ENCODE results near the gene MAP9. TPM values are rescaled to one million over a fixed set of nuclear protein-coding genes. Genes with fewer than 3 reads are reported as not detected.
"Not testable (repeated sequence)": the region's sequence is repeated elsewhere in the genome, so short reads cannot be mapped to it uniquely, and the experiment has no call there.

MAP9 gene
- total RNA-seq = 1 to 10 TPM; 6.7 to 6.8 TPM
- long read RNA-seq, partial matches to known transcripts = 1 of 4 reads
- long read RNA-seq, other reads (novel, unspliced or antisense) = 2 of 4 reads

DNA sequence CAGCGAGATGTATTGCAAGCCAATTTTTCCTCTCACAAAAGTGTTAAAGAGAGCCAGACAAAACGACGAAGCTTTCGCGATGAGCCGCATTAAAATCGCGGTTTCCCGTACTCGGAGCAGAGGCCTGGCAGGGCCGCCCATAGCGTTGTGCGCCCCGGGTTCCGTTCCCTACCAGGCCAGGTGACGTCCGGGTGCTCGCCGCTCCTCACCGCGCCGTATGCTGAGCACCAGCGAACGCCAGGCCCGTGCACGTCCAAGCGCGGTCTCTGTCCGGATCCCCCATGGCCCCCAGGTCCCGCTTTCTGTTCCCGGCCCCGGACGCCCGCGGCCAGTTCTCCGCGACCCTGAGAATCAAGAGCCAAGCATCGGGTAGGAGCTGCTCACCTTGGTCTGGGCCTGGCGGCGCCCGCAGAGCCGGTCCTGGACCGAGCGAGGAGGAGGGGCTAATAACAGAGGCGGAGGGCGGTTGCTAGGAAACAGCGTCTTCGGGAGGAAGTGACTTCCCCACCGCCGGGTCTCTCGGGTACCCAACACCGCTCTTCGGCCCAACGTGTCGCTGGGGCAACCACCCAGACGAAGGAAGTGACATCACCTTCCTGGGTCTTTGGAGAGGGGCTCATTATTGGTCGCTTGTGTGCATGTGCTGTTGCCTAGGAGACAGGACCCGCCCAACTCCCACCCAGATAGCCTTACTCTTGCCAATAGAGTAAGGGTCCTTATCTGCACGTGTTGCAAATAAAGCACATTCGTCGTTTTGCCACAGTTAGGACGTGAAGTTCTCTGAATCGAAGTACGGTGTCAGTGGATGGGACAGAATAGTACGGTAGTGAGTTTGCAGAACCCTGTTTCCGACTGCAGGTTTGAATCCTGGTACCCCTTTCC is at the start of gene MAP9:
MAP9 (minus strand) TSS at position 579 of the 882 bp plus-strand sequence. CDS start 1,115 bp downstream, outside the sequence.
- peak; percentile 98 to 99 for ATAC-seq
- intact Hi-C loops (cut with DNase I) = loop anchor here in 1 of 2 donors (10.0 kb wide), 1 partner anchor 822 kb away; the partner anchor contains the start of gene PLRG1

DNA sequence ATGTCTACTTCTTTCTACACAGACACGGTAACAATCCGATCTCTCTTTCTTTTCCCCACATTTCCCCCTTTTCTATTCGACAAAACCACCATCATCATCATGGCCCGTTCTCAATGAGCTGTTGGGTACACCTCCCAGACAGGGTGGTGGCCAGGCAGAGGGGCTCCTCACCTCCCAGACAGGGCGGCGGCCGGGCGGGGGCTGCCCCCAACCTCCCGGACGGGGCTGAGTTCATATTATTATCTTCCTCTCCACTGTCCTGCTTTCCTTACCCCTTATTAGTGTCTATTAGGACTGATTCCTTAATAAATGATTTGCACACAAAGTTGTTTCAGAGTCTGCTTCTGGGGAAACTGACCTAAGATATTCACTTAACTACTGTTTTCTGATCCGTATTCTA is 48.0 kb upstream of the MAP9 start:
- intact Hi-C loops (cut with DNase I); ATAC-seq; DNase-seq: not testable (repeated sequence)

More for the DNA sequence above, at the start of gene MAP9:
- DNase-seq = peak; percentile 91

DNA sequence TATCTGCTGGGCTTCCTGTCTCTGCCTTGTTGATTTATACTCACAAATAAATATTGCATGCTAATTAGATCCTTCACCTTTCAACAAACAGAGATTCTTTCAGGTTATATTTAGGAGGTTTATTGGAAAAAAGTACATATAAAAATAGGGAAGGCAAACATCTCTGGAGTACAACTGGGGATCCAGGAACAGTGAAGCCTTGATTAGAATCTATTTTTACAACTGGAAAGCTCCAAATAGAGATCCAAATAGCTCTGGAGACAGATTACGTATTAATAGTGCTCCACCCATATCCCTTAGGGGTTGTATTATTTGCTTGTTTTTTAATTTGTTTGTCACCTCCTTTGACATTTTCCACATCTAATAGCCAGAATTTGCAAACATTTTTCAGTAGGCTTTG is 46.9 kb upstream of the MAP9 start:
- intact Hi-C loops (cut with DNase I) = no loop called here
- ATAC-seq (no peak), DNase-seq (no peak)

DNA sequence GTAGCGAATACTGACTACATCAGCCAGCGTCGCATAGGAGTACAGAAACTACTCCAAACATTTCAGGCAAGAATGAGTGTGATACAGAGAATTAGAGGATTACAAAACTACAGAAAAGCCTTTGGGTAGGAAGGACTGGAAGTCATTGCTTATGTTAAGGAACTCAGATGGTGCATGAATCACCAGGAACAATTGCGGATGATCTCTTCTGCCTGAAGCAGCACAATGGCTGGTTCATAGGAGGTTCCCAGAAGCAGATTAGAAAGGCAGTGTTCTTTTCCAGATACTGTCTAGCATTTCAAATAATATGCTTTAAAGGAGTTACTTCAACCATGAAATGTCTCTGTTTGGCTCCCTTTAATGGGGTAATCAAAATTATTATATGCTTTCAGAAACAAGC is 42.5 kb upstream of the MAP9 start:
- DNase-seq = no peak
- intact Hi-C loops (cut with DNase I) = no loop called here
- no peak for ATAC-seq

DNA sequence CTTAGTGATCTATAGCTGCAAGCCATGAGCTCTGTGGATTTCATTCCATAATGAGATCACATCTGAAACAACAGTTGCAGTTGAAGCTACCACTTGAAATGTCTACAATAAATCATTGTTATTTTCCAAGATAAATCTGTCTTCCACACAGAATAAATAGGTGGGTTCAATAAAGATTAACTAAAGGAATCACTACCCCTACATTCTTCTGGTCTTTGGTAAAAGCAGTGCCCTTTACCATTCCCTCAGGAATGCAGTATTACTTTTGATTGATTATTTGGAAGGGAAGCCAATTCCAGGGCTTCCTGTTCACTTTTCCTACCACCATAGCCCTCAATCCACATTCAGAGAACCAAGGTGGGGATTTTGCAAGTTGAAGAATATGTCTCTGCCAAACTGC is 38.9 kb upstream of the MAP9 start:
- intact Hi-C loops (cut with DNase I) = no loop called here
- no peak for ATAC-seq
- no peak for DNase-seq

DNA sequence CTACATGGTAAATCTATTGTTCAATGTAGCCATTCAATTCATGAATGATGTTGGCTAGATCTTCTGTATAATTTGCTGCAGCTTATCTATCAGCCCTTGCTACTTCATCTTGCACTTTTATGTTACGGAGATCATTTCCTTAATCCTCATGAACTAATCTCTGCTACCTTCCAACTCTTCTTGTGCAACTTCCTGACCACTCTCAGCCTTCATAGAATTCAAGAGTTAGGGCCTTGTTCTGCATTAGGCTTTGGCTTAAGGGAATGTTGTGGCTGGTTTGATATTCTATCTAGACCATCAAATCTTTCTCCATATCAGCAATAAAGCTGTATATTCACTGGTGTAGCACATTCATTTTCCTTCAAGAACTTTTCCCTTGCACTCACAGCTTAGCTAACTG is 36.7 kb upstream of the MAP9 start:
- intact Hi-C loops (cut with DNase I) = no loop called here
- no peak for ATAC-seq
- no peak for DNase-seq

DNA sequence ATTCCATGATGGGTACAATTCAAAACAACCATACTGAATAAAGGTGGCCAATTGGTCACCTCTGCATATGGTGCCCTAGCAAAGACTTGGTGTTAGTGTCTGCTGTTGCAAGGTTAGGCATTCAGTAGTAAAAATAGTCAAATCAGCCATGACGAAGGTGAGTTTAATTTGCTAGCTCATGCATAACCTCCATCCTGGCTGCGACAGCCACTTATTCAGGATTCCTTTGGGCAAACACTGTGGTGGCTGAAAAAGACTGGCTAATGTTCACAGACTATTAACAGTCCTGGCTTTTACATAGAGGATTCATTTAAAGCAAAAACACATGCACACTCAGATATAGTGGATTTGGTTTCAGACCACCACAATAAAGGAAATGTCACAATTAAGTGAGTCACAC is 34.8 kb upstream of the MAP9 start:
- no peak for DNase-seq
- no peak for ATAC-seq
- intact Hi-C loops (cut with DNase I) = no loop called here

DNA sequence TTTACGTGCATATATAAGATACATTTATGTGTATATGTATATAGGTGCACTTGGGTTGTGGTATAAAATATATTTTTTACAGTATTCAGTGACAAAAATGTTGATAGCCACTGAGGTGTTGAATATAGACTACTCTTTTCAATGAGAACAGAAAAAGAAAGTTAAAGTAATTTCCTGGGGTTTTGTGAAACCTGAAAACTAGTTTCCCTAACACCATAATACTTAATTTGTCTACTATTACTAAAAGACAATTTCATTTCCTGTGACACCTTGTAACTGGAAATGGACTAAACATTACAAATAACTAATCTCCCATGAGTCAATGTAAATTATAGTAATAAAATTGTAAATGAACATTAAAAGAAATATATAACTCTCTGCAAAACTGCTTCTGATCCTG is 32.0 kb upstream of the MAP9 start:
- DNase-seq = no peak
- intact Hi-C loops (cut with DNase I) = loop anchor here in 1 of 2 donors (10.0 kb wide), 1 partner anchor 536 kb away; no protein-coding TSS in a partner anchor
- ATAC-seq = no peak

DNA sequence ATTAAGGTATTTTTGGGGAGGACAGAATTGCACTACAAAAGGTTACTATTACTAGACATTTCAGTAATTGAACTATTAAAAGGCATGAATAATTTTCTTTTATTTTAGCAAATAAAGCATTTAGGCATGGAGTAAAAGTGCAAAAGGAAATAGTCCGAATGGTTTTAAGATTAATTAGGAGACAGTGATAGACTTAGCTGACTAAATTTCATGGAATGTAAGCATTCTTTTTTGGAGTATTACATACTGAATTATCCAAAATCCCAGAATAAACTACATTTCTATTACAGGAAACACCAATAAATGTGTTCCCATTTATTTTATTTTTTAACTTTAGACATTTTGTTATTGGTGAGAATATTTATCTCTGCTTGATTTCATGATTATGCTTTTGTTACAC is 30.7 kb upstream of the MAP9 start:
- DNase-seq (no peak), ATAC-seq (no peak)
- intact Hi-C loops (cut with DNase I) = loop anchor here in 1 of 2 donors (10.0 kb wide), 1 partner anchor 537 kb away; no protein-coding TSS in a partner anchor

DNA sequence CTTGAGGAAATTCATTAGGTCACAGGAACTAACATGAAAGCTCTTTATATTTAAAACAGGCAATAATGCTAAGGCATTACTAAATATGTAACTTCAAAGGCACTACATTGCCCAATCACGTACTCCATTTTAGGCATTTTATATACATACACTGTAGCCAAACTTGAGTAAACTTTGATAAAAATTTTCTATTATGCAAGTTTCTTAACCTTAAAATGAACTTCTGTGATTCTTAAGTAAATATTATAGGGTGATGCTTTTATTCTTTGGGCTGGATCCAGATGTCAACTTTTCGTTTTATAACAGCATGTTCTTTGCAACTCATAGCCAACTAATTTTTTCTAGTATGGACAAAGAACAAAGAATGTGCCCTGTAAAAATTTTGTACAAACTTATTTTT is 28.3 kb upstream of the MAP9 start:
- ATAC-seq (no peak), DNase-seq (no peak)
- intact Hi-C loops (cut with DNase I) = loop anchor here in 1 of 2 donors (10.0 kb wide), 1 partner anchor 540 kb away; no protein-coding TSS in a partner anchor

DNA sequence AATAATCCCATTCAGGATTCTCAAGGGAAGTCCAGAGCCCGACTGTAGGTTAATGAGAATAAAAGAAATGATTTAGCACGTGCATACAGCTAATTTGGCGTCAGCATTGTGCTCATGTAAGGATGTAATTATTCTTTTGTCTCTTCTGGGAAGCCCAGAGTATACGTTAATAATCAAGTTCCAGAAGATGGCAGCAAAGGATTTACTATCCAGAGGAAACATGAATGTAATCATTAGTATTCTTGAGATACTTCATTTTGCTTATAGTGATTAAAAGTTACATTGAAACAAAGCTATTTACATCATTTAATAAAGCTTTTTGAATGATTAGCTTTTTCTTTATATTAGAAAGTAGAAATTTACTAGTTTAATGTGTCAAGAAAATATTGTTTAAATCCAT is 27.1 kb upstream of the MAP9 start:
- intact Hi-C loops (cut with DNase I) = loop anchor here (2.0 to 10.0 kb wide), 3 partner anchors 383 to 548 kb away; partner anchors contain the start of gene CTSO (in 1 of the 2)
- DNase-seq (no peak), ATAC-seq (peak in 1 of 2 donors; percentile 45)

DNA sequence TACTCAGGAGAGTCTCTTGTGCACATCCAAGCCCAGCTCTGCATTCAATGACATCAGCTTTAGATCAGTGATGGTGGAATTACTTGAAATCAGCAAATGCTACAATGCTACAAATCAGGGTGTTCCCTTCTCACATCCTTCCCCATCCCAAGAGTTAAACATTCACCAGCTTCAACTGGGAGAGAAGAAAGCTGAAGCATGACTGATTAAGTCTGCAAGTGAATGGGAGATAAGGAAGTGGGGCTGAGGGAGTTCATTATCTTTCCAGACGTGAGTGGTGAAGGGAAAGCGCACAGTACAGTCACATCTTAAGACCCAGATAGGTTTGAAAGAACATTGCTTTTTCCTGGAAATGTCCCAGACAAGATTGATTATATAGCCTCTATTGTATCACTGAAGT is 26.2 kb upstream of the MAP9 start:
- ATAC-seq = no peak
- intact Hi-C loops (cut with DNase I) = loop anchor here (2.0 to 10.0 kb wide), 3 partner anchors 384 to 549 kb away; partner anchors contain the start of gene CTSO (in 1 of the 2)

DNA sequence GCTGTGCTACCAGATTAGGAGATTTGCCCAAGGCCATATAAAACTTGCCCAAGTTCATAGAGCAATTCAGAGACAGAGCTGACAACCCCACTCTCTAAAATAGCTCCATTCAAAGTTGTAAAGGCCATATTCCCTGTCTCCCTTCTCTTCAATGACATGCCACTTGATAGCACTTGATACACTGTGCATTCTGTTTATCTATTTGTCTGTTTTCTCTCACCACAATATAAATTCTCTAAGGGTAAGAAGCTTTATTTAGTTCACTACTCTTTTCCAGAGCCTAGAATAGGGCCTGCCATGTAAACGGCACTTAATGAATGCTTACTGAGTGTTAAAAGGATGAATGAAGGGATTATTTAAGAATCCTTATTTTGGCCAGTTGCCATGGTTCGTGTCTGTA is 24.1 kb upstream of the MAP9 start:
- ATAC-seq (no peak), DNase-seq (no peak)
- intact Hi-C loops (cut with DNase I) = loop anchor here (5.0 to 10.0 kb wide), 2 partner anchors 544 to 551 kb away; partner anchors contain the start of gene CTSO (in 1 of the 2)

More for the DNA sequence above, 26.2 kb upstream of the MAP9 start:
- DNase-seq = no peak

DNA sequence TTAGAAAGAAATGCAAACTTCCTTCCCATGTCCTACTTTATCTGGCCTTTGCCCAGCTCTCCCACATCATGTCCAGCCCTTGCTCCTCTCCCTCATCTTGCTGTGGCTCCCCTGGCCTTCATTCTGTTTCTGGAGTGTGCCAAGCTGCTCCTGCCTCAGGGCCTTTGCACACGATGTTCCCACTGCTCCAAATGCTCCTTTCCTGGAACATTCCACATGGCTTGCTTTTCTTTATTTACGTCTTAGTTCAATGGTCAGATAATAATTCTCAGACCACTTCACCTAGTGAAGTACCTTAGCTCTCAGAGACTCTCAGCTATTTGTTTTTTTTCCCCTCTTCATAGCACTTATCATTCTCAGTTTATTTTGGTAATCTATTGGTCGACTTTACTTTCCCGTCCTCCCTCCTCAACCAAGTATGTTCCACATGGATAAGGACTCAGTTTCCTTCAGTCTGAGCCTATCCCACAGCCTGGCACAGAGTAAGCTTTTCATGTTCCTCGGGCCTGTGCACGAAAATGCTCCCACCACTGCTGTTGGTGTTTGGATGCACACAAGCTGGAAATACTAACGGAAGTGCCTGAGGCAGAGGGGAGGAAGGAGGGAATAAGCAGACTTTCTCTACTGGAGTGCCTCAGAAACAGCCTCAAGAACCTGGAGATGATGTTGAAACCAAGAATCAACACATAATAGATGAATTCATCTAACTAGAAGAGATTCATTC is 23.4 kb upstream of the MAP9 start:
- DNase-seq = no peak

DNA sequence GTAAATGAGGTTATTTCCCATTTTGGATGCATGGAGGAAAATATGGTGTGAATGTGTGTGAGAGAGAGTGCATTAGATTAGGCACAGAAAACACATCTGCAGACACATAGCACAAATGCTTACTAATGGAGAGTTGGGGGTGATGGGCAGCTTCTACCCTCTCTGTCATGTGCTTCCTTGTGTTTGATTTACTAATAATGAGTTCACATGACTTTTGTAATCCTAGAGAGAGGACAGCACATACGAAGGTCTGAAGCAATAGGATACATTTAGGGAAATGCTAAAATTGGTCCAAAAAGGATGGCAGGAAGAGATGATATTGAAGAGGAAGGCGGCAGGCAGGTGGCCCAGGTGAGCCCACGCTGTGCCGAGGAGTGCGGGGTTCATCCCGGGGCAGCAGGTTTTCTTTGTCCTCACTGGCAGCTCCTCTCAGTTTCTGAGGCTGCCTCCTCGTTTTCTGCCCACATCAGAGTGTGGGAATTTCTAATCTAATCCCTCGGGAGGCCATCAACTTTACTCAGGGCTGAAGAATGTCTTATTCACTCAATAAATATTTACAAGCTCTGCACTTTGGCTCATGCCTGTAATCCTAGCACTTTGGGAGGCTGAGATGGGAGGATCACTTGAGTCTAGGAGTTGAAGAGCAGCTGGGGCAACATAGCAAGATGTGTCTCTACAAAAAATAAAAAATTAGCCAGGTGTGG is 15.9 kb upstream of the MAP9 start:
- ATAC-seq (peak in 1 of 2 donors; percentile 54), DNase-seq (no peak)
- intact Hi-C loops (cut with DNase I) = no loop called here

More for the DNA sequence above, 23.4 kb upstream of the MAP9 start:
- intact Hi-C loops (cut with DNase I) = loop anchor here (5.0 to 10.0 kb wide), 2 partner anchors 545 to 552 kb away; partner anchors contain the start of gene CTSO (in 1 of the 2)
- no peak for ATAC-seq

DNA sequence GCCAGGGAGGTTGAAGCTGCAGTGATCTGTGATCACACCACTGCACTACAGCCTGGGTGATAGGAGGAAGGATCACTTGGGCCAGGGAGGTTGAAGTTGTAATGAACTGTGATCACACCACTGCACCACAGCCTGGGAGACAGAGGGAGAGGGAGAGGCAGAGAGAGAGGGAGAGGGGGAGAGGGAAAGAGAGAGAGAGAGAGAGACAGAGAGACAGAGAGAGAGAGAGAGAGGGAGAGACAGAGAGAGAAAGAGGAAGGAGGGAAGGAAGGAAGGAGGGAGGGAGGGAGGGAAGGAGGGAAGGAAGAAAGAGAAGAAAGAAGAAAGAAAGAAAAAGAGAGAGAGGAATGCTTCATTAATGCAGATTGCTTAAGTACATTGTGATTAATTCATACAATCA is 15.2 kb upstream of the MAP9 start:
- no peak for DNase-seq
- intact Hi-C loops (cut with DNase I) = no loop called here
- no peak for ATAC-seq

DNA sequence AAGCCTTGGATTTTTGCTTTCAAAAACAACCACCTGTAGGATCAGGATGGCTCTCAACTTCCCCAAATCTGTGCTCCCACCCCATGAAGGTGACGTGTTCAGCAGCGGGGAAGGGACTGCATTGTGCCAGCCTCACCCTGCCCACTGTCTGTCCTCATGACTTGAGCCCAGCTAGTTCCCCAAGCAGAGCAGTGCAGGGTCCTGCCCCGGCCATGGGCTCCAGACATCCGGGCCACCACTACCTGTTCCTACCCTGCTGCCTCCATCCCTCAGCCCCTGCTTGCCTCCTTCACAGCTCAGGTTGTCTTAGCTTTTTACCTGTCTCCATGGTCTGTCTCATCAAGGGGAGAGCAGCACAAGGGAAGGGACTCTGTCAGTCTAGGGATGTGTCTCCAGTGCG is 11.4 kb upstream of the MAP9 start:
- DNase-seq (no peak), ATAC-seq (no peak)
- intact Hi-C loops (cut with DNase I) = no loop called here

DNA sequence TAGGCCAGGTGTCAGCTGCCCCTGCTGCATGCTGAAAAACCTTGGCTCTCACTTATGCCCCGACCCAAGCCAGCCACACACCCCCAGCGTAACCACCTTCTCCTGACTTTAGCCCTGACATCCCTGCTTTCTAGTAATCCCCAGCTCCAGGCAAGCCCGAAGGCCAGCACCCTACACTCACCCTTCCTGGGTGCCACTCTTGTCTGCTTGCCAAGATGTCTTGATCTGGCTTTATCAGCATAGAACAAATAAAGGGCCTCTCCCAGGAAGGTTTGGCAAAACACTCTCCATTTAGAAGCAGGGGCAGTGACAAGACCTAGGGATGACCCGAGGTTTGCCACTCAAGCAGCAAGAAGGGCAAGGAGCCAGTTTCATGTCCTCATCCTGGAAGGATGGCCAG is 6.8 kb upstream of the MAP9 start:
- DNase-seq (no peak), ATAC-seq (no peak)
- intact Hi-C loops (cut with DNase I) = no loop called here

DNA sequence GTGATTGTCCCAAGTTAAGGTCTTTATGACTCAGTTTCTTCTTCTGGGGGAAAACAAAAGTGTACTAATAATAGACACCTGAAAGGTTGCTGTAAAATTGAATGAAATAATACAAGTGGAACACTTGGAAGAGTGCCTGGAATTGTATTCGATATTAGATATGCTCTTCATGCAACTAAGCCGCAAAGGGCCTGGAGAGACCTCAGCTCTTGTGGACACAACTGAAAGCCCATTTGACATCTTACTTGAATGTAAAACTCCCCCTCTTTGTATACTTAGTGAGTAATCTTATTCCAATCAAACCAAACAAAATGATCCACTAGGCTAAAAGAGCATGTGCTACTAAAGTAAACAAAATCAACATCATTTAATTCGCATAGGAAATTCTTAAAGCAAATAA is 511 bp upstream of the MAP9 start:
- DNase-seq (no peak), ATAC-seq (no peak)
- intact Hi-C loops (cut with DNase I) = loop anchor here in 1 of 2 donors (10.0 kb wide), 1 partner anchor 822 kb away; the partner anchor contains the start of gene PLRG1

All from left cardiac atrium (tissue), 4 donors.